Kidney (tissue), 14 donors: ENCODE results near the gene FAM20B. TPM values are rescaled to one million over a fixed set of nuclear protein-coding genes. Genes with fewer than 3 reads are reported as not detected.

Experiments
- DNase-seq, 5 donors: peaks; one replicate each; pipeline ENCODE4 v3.0.0-alpha.2; 2013 to 2020
- FAIRE-seq: peaks from 2 replicates; lab custom pipeline; 2012; peaks lifted over from hg19 to GRCh38; lab: Jason Lieb, UNC
- H3K27ac ChIP-seq, 2 donors: one replicate each; pipeline ENCODE4 v1.7.0; 2013; ENCODE audit warnings: low read depth in 2 of 2, low read length in 2 of 2, inconsistent platforms in 1 of 2
- H3K27me3 ChIP-seq: one replicate; pipeline ENCODE4 v1.7.1; 2013; ENCODE audit warnings: low read length, inconsistent platforms; ENCODE audit not compliant: control insufficient read depth, insufficient read depth
- H3K36me3 ChIP-seq, 3 donors: one replicate each; pipeline versions ENCODE4 v1.7.0 to v1.7.1; 2013; ENCODE audit warnings: low read length in 3 of 3, control low read depth in 1 of 3, inconsistent platforms in 1 of 3; ENCODE audit not compliant: insufficient read depth in 3 of 3, control insufficient read depth in 2 of 3
- H3K4me1 ChIP-seq, 3 donors: one replicate each; pipeline versions ENCODE4 v1.7.0 to v1.7.1; 2013; ENCODE audit warnings: low read length in 3 of 3, inconsistent platforms in 1 of 3, low read depth in 1 of 3; ENCODE audit not compliant: control insufficient read depth in 2 of 3, insufficient read depth in 2 of 3
- H3K4me3 ChIP-seq, 3 donors: one replicate each; pipeline versions ENCODE4 v1.7.0 to v1.8.1; 2013; ENCODE audit warnings: low read length in 3 of 3, control low read depth in 1 of 3, inconsistent platforms in 1 of 3
- H3K9ac ChIP-seq, 3 donors: one replicate each; pipeline versions ENCODE4 v1.7.0 to v1.7.1; 2013; ENCODE audit warnings: low read length in 3 of 3, control low read depth in 1 of 3, inconsistent platforms in 1 of 3
- H3K9me3 ChIP-seq, 3 donors: one replicate each; pipeline versions ENCODE4 v1.7.0 to v1.7.1; 2013; ENCODE audit warnings: low read length in 3 of 3, control low read depth in 1 of 3, inconsistent platforms in 1 of 3; ENCODE audit not compliant: control insufficient read depth in 2 of 3, insufficient read depth in 1 of 3
- CTCF ChIP-seq: IDR thresholded peaks from 3 replicates; pipeline ENCODE4 v1.5.1; 2012; ENCODE audit warnings: mild to moderate bottlenecking, moderate library complexity, borderline replicate concordance; ENCODE audit not compliant: insufficient read depth; ENCODE audit errors: extremely low read depth
- intact Hi-C: fragments of 100-400 bp; cut with DNase I; formaldehyde crosslinking; loops from one replicate; pipeline ENCODE4 v1.11.1; 2022
- polyA plus RNA-seq: library from polyadenylated mRNA; stranded (reverse); fragments of 350-450 nt; fragmentation: Illumina TruSeq; extraction: RNeasy Lipid Tissue Mini Kit (QIAGEN cat#74804); gene quantifications from one replicate; pipeline ENCODE4 v1.2.3, GENCODE V29; 2014; ENCODE audit warnings: low read depth, low replicate concordance; ENCODE audit not compliant: insufficient read depth
- total RNA-seq: library from RNA; stranded (reverse); fragmentation: NEBNext Ultra II Directional; extraction: Animal tissue kit (Norgen Biotek cat#: 25700); gene quantifications from one replicate; pipeline ENCODE4 v1.2.1, GENCODE V29; 2021
- donor health status: control.
- donor health status: control.
- donor health status: control.
- donor health status: control.
- donor health status: control.
- donor health status: DM: yes; HTN: yes; CAD: no.
- donor health status: Normal renal cell carcinoma (clear cell type).

FAM20B gene
- total and polyA plus RNA-seq, 2 donors from 2014 or later = 17.0 to 50.2 TPM

DNA sequence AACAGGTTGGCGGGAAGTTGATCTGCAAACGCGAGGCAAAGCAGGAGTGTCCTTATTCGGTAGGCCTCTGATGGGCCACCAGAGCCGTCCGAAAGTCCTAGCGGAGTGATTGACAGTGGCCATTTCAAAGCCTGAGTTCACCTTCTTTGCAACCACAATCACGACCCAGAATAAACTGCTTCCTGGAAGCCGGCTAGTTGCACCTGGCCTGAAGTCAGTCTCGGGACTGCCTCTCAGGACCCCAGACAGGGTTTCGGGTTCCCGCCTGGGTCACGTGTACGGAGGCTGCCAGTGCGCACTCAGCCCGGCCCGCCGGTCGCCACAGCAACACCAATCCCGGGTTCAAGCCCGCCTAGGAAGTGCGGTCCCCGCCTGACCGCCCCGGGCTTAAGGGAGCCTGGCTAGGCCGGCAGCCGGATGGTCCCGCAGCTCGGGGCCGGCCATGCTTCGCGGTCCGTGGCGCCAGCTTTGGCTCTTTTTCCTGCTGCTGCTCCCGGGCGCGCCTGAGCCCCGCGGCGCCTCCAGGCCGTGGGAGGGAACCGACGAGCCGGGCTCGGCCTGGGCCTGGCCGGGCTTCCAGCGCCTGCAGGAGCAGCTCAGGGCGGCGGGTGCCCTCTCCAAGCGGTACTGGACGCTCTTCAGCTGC lies 56.1 kb downstream of the FAM20B start, which contains the start of gene TOR3A:
TSS of gene TOR3A (plus strand) at position 384 of the 646 bp plus-strand sequence. CDS start at position 443, 59 bp downstream.
- FAIRE-seq (no peak), DNase-seq (peak; percentile 95 to 99 (median 97))
- no peaks in the 10 kb centered on the region for H3K9me3 ChIP-seq
- H3K4me1 ChIP-seq = peaks cover 0 to 15% (median 6%) of the 10 kb centered on the region in 3 donors
- peak within 1 kb of the TSS; percentile 63 to 88 (median 67) for H3K9ac ChIP-seq
- TF ChIP-seq CTCF = no peak
- H3K36me3 ChIP-seq = peaks cover 0 to 2% (median 0%) of the 10 kb centered on the region in 3 donors
- H3K4me3 ChIP-seq = peak within 1 kb of the TSS; percentile 68 to 94 (median 82)
- intact Hi-C loops = no loop called here
- H3K27me3 ChIP-seq = no peaks in the 10 kb centered on the region
- peak within 1 kb of the TSS; percentile 86 to 94 for H3K27ac ChIP-seq

DNA sequence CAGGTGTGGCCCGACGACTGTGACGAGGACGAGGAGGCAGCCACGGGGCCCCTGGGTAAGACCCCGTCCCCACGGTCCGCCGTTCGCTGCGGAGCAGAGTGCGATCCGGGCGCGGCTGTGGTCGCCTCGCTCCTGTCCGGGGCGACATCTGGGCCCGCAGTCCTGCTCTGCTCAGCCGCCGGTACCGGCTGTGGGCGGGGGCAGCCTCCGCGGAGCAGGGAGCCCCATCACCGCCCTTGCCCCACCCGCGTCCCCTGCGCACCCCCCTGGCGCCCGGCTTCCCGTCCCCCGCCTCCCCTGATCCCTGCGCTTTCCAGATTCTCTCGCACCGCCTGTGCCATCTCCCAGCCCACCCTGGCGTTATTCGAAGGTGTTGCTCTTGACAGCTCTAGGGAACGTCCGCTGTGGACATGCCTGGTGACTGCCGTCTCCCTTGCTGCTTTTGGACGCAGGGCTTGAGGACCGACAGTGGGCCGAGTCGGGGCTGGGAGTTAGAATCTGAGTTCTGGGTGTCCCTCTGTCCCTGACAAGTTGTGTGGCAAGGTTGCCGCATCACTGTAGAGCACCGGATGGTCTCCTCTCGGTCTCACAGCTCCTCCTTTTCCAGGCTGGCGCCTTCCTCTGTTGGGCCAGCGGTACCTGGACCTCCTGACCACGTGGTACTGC lies 56.8 kb downstream of the FAM20B start:
- peaks cover 0 to 15% (median 6%) of the 10 kb centered on the region in 3 donors for H3K4me1 ChIP-seq
- FAIRE-seq (no peak), DNase-seq (peak in 4 of 5 donors; percentile 57 to 71 (median 60))
- H3K9ac ChIP-seq = peak overlapping the region; percentile 7 to 88 (median 63)
- H3K36me3 ChIP-seq = peaks cover 0 to 5% (median 2%) of the 10 kb centered on the region in 3 donors
- no peak for TF ChIP-seq CTCF
- H3K27ac ChIP-seq = peak overlapping the region; percentile 23 to 94
- intact Hi-C loops = no loop called here
- peak overlapping the region; percentile 68 to 82 (median 75) for H3K4me3 ChIP-seq
- H3K27me3 ChIP-seq = no peaks in the 10 kb centered on the region
- H3K9me3 ChIP-seq = no peaks in the 10 kb centered on the region

- intact Hi-C loops = no loop called here
- Histone ChIP-seq H3K9me3 (no peaks in the 10 kb centered on the region), H3K36me3 (peaks cover 0 to 5% (median 2%) of the 10 kb centered on the region in 3 donors), H3K27ac (peak overlapping the region in 1 of 2 donors; percentile 32), H3K9ac (peak overlapping the region in 1 of 3 donors; percentile 88), H3K27me3 (no peaks in the 10 kb centered on the region), H3K4me1 (peaks cover 0 to 15% (median 6%) of the 10 kb centered on the region in 3 donors), H3K4me3 (peak overlapping the region in 2 of 3 donors; percentile 68 to 75)
- DNase-seq (peak in 1 of 5 donors; percentile 35), FAIRE-seq (no peak)
- TF ChIP-seq CTCF = no peak
Observed at GRCh38 chr1:179082999-179083335, 57.3 kb downstream of the FAM20B start.
